B cell (primary cell): Measurements from ENCODE around the gene CBX6. TPM values are rescaled to one million over a fixed set of nuclear protein-coding genes. Genes with fewer than 3 reads are reported as not detected.

Experiments
- ATAC-seq: fragments of 200-7000 bp; cut with Tn5 transposase; one replicate; pipeline ENCODE4 v1.10.0; 2021; ENCODE audit warnings: low read depth, mild to moderate bottlenecking, moderate number of reproducible peaks, moderate library complexity
- CTCF ChIA-PET: fragments of 350-600 bp; sonication (Branson Sonifier 250); formaldehyde crosslinking; loops from one replicate; lab custom pipeline; 2021; ENCODE audit warnings: antibody characterized with exemption, inconsistent platforms; lab: Charles Lee
- POLR2A ChIA-PET: fragments of 350-600 bp; sonication (Branson Sonifier 250); formaldehyde crosslinking; loops from one replicate; lab custom pipeline; 2021; ENCODE audit warnings: antibody characterized with exemption; lab: Charles Lee
- DNase-seq: peaks from one replicate; pipeline ENCODE4 v3.0.0; 2013
- H2AFZ ChIP-seq: 2 replicates; pipeline ENCODE4 v1.6.1; 2012; ENCODE audit warnings: mild to moderate bottlenecking, low read depth, low read length; ENCODE audit not compliant: insufficient read depth, poor library complexity, severe bottlenecking
- H3K27ac ChIP-seq, 2 donors: 1 replicate in 1 of 2; 2 replicates in 1 of 2; pipeline ENCODE4 v1.5.1; 2012 to 2013; ENCODE audit warnings: low read length in 2 of 2, mild to moderate bottlenecking in 2 of 2, moderate library complexity in 1 of 2
- H3K27me3 ChIP-seq, 4 experiments: fragments of 200-600 bp in 1 of 4; sonication (generic) in 1 of 4; replicated peaks in 1 of 4; 1 replicate in 2 of 4; 2 replicates in 2 of 4; pipeline versions ENCODE4 v1.6.1 to v1.7.0; 2013 to 2016; ENCODE audit warnings: low read length in 3 of 4, mild to moderate bottlenecking in 2 of 4, mixed read lengths in 1 of 4, moderate library complexity in 1 of 4; ENCODE audit not compliant: insufficient read depth in 4 of 4, control insufficient read depth in 3 of 4; ENCODE audit errors: control extremely low read depth in 1 of 4
- H3K36me3 ChIP-seq, 2 experiments: replicated peaks in 1 of 2; 1 replicate in 1 of 2; 2 replicates in 1 of 2; pipeline versions ENCODE4 v1.6.1 to v1.7.1; 2013; ENCODE audit warnings: low read length in 1 of 2; ENCODE audit not compliant: insufficient read depth in 2 of 2, control insufficient read depth in 1 of 2; ENCODE audit errors: control extremely low read depth in 1 of 2, extremely low read depth in 1 of 2
- H3K4me1 ChIP-seq, 2 donors: fragments of 200-600 bp in 1 of 2; sonication (generic) in 1 of 2; 1 replicate in 1 of 2; 2 replicates in 1 of 2; pipeline versions ENCODE4 v1.5.1 to v1.6.1; 2013 to 2017; ENCODE audit warnings: low read length in 2 of 2; ENCODE audit not compliant: control insufficient read depth in 2 of 2, insufficient read depth in 2 of 2
- H3K4me2 ChIP-seq: replicated peaks from 2 replicates; pipeline ENCODE3; 2012; ENCODE audit warnings: mild to moderate bottlenecking, low read depth, low read length; ENCODE audit not compliant: poor library complexity, severe bottlenecking
- H3K4me3 ChIP-seq, 5 experiments: fragments of 200-600 bp in 1 of 5; sonication (generic) in 1 of 5; 1 replicate in 3 of 5; 2 replicates in 2 of 5; pipeline versions ENCODE4 v1.5.1 to v1.7.0; 2011 to 2016; ENCODE audit warnings: low read length in 4 of 5, mild to moderate bottlenecking in 4 of 5, low read depth in 2 of 5, control low read depth in 1 of 5, moderate library complexity in 1 of 5; ENCODE audit not compliant: insufficient read depth in 1 of 5; ENCODE audit errors: control extremely low read depth in 1 of 5, extremely low read depth in 1 of 5
- H3K79me2 ChIP-seq: fragments of 200-600 bp; sonication (generic); one replicate; pipeline ENCODE4 v1.6.0; 2016; ENCODE audit warnings: low read length; ENCODE audit not compliant: control insufficient read depth, insufficient read depth
- H3K9ac ChIP-seq: fragments of 200-600 bp; sonication (generic); 2 replicates; pipeline ENCODE4 v1.6.1; 2017; ENCODE audit warnings: mild to moderate bottlenecking, low read length, moderate library complexity
- H3K9me3 ChIP-seq, 3 donors: one replicate each; pipeline versions ENCODE4 v1.6.1 to v1.7.1; 2013; ENCODE audit warnings: low read length in 2 of 3; ENCODE audit not compliant: control insufficient read depth in 2 of 3, insufficient read depth in 1 of 3; ENCODE audit errors: control extremely low read depth in 1 of 3
- H4K20me1 ChIP-seq: 2 replicates; pipeline ENCODE4 v1.6.0; 2012; ENCODE audit warnings: mild to moderate bottlenecking, low read length; ENCODE audit not compliant: insufficient read depth, control insufficient read depth, poor library complexity, severe bottlenecking
- H3K27ac Mint-ChIP-seq: one replicate; pipeline ENCODE4 v1.8.0; 2021; ENCODE audit warnings: mixed read lengths
- H3K27me3 Mint-ChIP-seq: one replicate; pipeline ENCODE4 v1.8.0; 2021; ENCODE audit warnings: mixed read lengths
- H3K4me1 Mint-ChIP-seq: one replicate; pipeline ENCODE4 v1.8.0; 2021; ENCODE audit warnings: mixed read lengths
- H3K4me3 Mint-ChIP-seq: one replicate; pipeline ENCODE4 v1.8.0; 2021; ENCODE audit warnings: mixed read lengths
- H3K9me3 Mint-ChIP-seq: one replicate; pipeline ENCODE4 v1.8.0; 2022; ENCODE audit warnings: mixed read lengths; ENCODE audit not compliant: insufficient read depth
- CTCF ChIP-seq: fragments of 200-600 bp; IDR thresholded peaks from one replicate; pipeline ENCODE4 v1.8.0; 2022; ENCODE audit warnings: antibody characterized with exemption, mild to moderate bottlenecking
- EZH2 ChIP-seq: IDR thresholded peaks from 2 replicates; pipeline ENCODE4 v1.6.1; 2012; ENCODE audit warnings: borderline replicate concordance, low read depth, mild to moderate bottlenecking, moderate library complexity, low read length; ENCODE audit not compliant: insufficient read depth, poor library complexity, severe bottlenecking
- WGBS: methylation state at CpG from one replicate; pipeline ENCODE4 v1.1.5; 2013; ENCODE audit warnings: missing lambda C conversion rate; ENCODE audit not compliant: insufficient coverage; 5-methylcytosine and 5-hydroxymethylcytosine counted together
- intact Hi-C: fragments of 100-400 bp; cut with micrococcal nuclease; formaldehyde crosslinking; loops from one replicate; pipeline ENCODE4 v1.10.0; 2022
- polyA plus RNA-seq: library from polyadenylated mRNA; depleted of rRNA; stranded (reverse); fragments of >200 nt; gene quantifications from 2 replicates; pipeline ENCODE4 v1.2.3, GENCODE V29; 2012
- total RNA-seq, 2 donors: library from RNA; stranded (reverse); fragments of 120-200 nt in 1 of 2; gene quantifications; 1 replicate in 1 of 2; 2 replicates in 1 of 2; pipeline versions ENCODE4 v1.2.3 to v1.2.4, GENCODE V29; 2013 to 2022

Gene CBX6
- total and polyA plus RNA-seq, 2 donors (not counting 1 experiment from before 2014, with no cell fraction given) = 14.9 to 55.1 TPM

GRCh38 chr22:38868886-38869381 is 3.1 kb downstream of the CBX6 start:
- Mint-ChIP-seq H3K27me3 (peaks cover 6% of the 10 kb centered on the region), H3K9me3 (no peaks in the 10 kb centered on the region), H3K4me1 (peaks cover 45% of the 10 kb centered on the region), H3K27ac (no peak overlapping the region), H3K4me3 (no peak overlapping the region)
- no peak overlapping the region for H3K9ac ChIP-seq
- ChIA-PET CTCF (interaction anchor here (0.8 to 5.1 kb wide), 29 partner anchors 7 to 464 kb away, joined by 3 to 167 read pairs (median 4); partner anchors contain the start of genes APOBEC3B, APOBEC3C, NPTXR and RPL3), POLR2A (interaction anchor here (0.6 to 1.6 kb wide), 2 partner anchors 199 to 450 kb away, joined by 3 to 6 read pairs; partner anchors contain the start of gene RPL3)
- 13% methylated on average over 8 of the region's 8 CpGs for WGBS
- peak overlapping the region; percentile 29 for H3K4me2 ChIP-seq
- peak; percentile 25 for ATAC-seq
- peaks cover 0 to 13% (median 5%) of the 10 kb centered on the region in 4 experiments for H3K27me3 ChIP-seq
- TF ChIP-seq EZH2 (no peak), CTCF (peak; percentile 98)
- peaks cover 31 to 46% of the 10 kb centered on the region in 2 donors for H3K4me1 ChIP-seq
- peaks cover 0 to 29% of the 10 kb centered on the region in 2 experiments for H3K36me3 ChIP-seq
- H3K27ac ChIP-seq = no peak overlapping the region
- H2AFZ ChIP-seq = no peak overlapping the region
- no peak overlapping the region for H3K4me3 ChIP-seq
- peak; percentile 84 for DNase-seq
- H3K79me2 ChIP-seq = peaks cover 37% of the 10 kb centered on the region
- intact Hi-C loops = no loop called here
- no peaks in the 10 kb centered on the region for H3K9me3 ChIP-seq
- H4K20me1 ChIP-seq = peaks cover 69% of the 10 kb centered on the region

GRCh38 chr22:38868286-38868721 is 3.7 kb downstream of the CBX6 start:
- Histone ChIP-seq H3K4me2 (no peak overlapping the region), H4K20me1 (peaks cover 74% of the 10 kb centered on the region), H3K79me2 (peaks cover 37% of the 10 kb centered on the region), H3K9ac (no peak overlapping the region), H3K36me3 (peaks cover 0 to 29% of the 10 kb centered on the region in 2 experiments), H3K27ac (no peak overlapping the region), H3K27me3 (peaks cover 0 to 6% (median 2%) of the 10 kb centered on the region in 4 experiments), H3K9me3 (no peaks in the 10 kb centered on the region), H3K4me3 (no peak overlapping the region), H3K4me1 (peaks cover 31 to 41% of the 10 kb centered on the region in 2 donors), H2AFZ (no peak overlapping the region)
- 98% methylated on average over 7 of the region's 8 CpGs for WGBS
- intact Hi-C loops = no loop called here
- Mint-ChIP-seq H3K27me3 (peaks cover 1% of the 10 kb centered on the region), H3K9me3 (no peaks in the 10 kb centered on the region), H3K4me3 (no peak overlapping the region), H3K27ac (no peak overlapping the region), H3K4me1 (peaks cover 38% of the 10 kb centered on the region)
- CTCF ChIA-PET = interaction anchor here (0.8 to 5.1 kb wide), 9 partner anchors 11 to 449 kb away, joined by 3 to 167 read pairs (median 10); partner anchors contain the start of genes APOBEC3C and RPL3
- POLR2A ChIA-PET = no interaction called here
- ATAC-seq (no peak), DNase-seq (no peak)
- no peak for TF ChIP-seq EZH2
- no peak for TF ChIP-seq CTCF
